Stimulated activated CD4-positive, alpha-beta T cell treated with anti-CD3 and anti-CD28 coated beads, Interleukin-2, amount 100 ng/mL, for 48 hours (primary cell): ENCODE results near the gene PLAAT2.
"Not testable (repeated sequence)": the region's sequence is repeated elsewhere in the genome, so short reads cannot be mapped to it uniquely, and the experiment has no call there.

Experiments used
- DNase-seq, 2 donors: peaks; one replicate each; pipeline ENCODE4 v3.0.0-alpha.2; 2020

PLAAT2 gene

GRCh38 chr11:63574856-63575602 is 11.8 kb upstream of the PLAAT2 start:
- no peak for DNase-seq

- no peak for DNase-seq
Measured at GRCh38 chr11:63573881-63574855, 11.0 kb upstream of the PLAAT2 start.

- DNase-seq: no peak
Measured at GRCh38 chr11:63572026-63572688, 9.0 kb upstream of the PLAAT2 start.

- no peak for DNase-seq
Measured at GRCh38 chr11:63569570-63569969, 6.4 kb upstream of the PLAAT2 start.

GRCh38 chr11:63567044-63567840 is 4.1 kb upstream of the PLAAT2 start:
- peak in 1 of 2 donors; percentile 28 for DNase-seq

GRCh38 chr11:63564784-63565350 is 1.7 kb upstream of the PLAAT2 start:
- no peak for DNase-seq

- DNase-seq: no peak
Measured at GRCh38 chr11:63564056-63564774, 1.0 kb upstream of the PLAAT2 start.

- DNase-seq: no peak
Measured at GRCh38 chr11:63560506-63561180, 2.5 kb downstream of the PLAAT2 start.

- no peak for DNase-seq
Measured at GRCh38 chr11:63558459-63559157, 4.6 kb downstream of the PLAAT2 start.

GRCh38 chr11:63557570-63557969 is 5.6 kb downstream of the PLAAT2 start:
- DNase-seq: no peak

GRCh38 chr11:63556404-63557013 is 6.7 kb downstream of the PLAAT2 start:
- DNase-seq: no peak

- no peak for DNase-seq
Measured at GRCh38 chr11:63554877-63555223, 8.3 kb downstream of the PLAAT2 start.

- no peak for DNase-seq
Measured at GRCh38 chr11:63553759-63554158, 9.4 kb downstream of the PLAAT2 start.

GRCh38 chr11:63552921-63553320 is 10.3 kb downstream of the PLAAT2 start:
- DNase-seq: no peak

GRCh38 chr11:63551889-63552266 is 11.3 kb downstream of the PLAAT2 start:
- no peak for DNase-seq

GRCh38 chr11:63551091-63551888 is 11.9 kb downstream of the PLAAT2 start:
- DNase-seq: no peak

- not testable (repeated sequence) for DNase-seq
Measured at GRCh38 chr11:63550156-63550700, 13.0 kb downstream of the PLAAT2 start.

- DNase-seq: no peak
Measured at GRCh38 chr11:63549411-63549810, 13.8 kb downstream of the PLAAT2 start.

GRCh38 chr11:63548178-63548577 is 15.0 kb downstream of the PLAAT2 start:
- no peak for DNase-seq
